HG03342 (cell line): ENCODE data around the gene TMTC1.
"Not testable (repeated sequence)": the region's sequence is repeated elsewhere in the genome, so short reads cannot be mapped to it uniquely, and the experiment has no call there.

Experiments used
- ATAC-seq: cut with Tn5 transposase; IDR thresholded peaks from one replicate; pipeline ENCODE4 v1.9.1; 2021; ENCODE audit warnings: mild to moderate bottlenecking, moderate library complexity; ENCODE audit not compliant: unreplicated experiment

The TMTC1 gene

GRCh38 chr12:29674463-29674862 lies 109.3 kb downstream of the TMTC1 start:
- ATAC-seq = no peak

DNA sequence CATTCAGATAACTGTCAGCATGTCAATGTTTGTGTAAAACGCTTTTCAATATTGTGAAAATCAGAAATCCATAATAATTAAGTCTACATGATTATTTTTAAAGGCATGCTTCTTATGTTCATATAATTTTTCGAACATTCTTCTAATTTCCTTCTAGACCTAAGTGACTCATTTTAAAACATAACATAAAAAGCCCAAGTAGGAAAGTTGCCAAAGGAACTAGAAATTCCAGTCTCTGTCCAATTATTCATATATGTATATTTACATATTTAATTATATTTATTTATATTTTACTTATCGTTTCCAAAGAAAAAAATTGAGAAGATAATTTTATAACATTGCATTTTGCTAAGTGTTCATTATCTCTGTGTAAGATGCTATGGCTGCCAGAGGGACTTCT lies 110.4 kb downstream of the TMTC1 start:
- ATAC-seq = no peak

DNA sequence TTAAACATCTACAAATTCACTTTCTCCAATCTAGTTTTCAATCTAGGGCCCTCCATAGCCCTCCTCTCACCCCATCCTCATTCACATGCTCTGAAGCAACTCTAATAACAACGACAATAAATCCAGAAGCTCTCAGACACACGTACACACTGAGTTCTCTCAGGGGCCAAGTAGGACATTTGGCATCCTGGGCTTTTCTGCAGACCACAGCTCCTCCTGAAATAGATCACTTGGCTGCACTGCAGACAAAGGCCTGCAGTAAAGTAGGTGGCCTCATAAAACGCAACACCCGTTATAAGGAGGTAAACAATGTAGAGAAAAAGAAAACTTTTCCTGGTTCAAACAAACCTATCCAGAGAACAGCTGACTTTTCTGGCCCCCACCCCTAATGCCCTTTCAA lies 111.2 kb downstream of the TMTC1 start:
- no peak for ATAC-seq

DNA sequence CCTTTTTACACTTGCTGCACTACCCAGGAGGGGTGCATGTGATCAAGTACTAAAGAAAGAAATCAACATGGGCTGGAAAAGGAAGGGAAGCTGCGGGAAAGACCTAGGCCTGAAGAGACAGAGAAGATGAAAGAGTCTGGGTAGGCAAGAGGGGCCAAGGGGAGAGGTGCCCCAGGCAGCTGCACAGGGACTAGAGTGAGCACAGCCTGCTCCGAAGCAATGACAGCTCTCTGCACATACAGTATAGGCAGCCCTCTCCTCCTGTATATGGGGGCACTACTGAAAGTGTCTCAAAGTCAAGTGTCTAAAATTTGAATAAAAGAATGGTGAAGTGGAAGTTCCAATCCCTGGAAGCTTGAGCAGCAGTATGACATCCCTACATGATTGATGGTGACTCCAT lies 112.0 kb downstream of the TMTC1 start:
- ATAC-seq = no peak

GRCh38 chr12:29667011-29667410 lies 116.7 kb downstream of the TMTC1 start:
- ATAC-seq = no peak

- no peak for ATAC-seq
These were observed 118.6 kb downstream of the TMTC1 start for GRCh38 chr12:29665107-29665506.

- ATAC-seq = no peak
These were observed 120.9 kb downstream of the TMTC1 start for GRCh38 chr12:29662734-29663323.

DNA sequence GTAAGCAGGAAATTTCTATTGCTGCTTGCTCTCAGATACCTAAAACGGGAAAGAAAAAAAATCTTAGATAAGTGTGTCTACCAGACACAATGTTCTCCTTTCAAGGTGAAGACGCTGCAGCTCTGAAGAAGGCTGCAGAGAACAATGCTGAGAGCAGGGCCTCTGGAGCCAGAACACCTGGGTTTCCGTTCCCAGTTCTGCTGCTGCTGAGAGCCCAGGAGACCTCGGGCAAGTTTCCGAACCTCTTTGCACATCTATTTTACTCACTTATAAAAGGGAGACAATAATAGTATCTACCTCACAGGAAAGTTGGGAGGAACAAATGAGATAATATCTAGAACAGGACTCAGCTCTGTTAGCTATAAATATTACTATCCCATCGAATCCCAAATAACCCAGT lies 122.9 kb downstream of the TMTC1 start:
- no peak for ATAC-seq

DNA sequence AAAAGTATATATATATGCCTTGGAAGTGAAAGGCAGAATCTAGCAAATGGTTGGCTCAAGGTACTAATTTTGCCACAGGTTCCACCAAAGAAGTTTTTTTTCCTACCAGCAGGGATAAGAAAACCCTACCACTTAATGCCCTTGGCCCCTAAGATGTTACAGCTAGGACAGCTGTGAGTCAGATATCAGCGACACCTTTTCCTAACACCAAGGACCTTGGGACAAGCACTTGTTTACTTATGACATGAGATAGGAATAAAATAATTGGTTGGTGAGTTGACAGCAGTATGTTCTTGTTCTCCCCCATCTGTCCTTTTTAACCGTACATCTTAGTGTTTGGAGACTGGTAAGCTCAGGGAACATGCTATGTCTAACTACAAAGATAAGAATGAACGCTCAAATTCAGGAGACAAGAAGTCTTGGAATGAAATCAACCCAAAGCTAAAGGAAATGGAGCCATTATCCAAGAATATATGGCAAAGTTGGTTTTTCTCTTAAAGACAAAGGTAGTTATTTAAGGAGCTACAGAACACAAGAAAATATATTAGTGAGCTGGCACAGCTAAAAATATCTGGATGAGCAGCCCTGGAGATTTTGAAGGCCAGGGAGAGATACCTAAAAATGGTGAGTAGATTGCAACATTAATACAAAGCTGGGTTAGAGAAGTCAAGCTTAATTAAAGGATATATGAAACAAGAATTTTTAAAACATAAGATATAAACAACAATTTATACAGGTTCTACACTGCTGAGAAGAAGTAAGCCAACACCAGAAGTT lies 126.8 kb downstream of the TMTC1 start:
- no peak for ATAC-seq

GRCh38 chr12:29655861-29656260 lies 127.9 kb downstream of the TMTC1 start:
- no peak for ATAC-seq

DNA sequence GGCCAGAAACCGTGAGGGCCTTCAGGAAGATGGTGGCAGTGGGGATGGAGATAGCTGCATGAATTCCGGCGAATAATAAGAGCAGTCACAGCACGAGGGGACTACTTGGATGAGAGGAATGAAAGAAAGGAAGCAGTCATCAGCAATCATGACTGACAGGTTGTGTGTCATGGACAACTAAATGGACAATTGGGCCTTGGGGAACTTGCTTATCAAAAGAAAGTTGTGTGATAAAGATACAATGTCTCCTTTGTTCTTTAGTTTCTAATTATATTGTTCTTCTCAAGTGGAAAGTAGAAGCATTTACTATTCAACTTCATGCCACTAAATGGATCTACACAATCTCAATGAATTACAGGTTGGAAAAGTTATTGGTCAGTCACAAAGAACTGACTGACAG lies 130.5 kb downstream of the TMTC1 start:
- ATAC-seq = no peak

GRCh38 chr12:29650371-29650770 lies 133.4 kb downstream of the TMTC1 start:
- ATAC-seq = no peak

DNA sequence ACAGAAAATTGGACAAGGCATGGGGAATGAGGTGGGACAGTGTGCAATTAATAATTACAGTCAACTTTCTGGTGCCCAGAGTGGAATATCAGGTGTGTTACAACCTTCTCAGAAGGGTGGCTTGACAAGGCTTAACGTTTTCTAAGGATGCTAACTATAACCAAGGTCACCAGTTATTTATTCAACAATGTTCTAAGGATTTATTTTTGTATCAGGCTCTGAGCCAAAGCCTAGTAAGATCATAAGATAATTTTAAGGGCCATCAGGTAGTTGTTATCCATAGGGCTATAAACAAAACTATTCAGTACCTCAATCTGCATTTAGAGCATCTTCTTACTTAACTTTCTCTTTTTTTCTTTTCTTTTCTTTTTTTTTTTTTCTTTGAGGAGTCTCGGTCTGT lies 134.0 kb downstream of the TMTC1 start:
- ATAC-seq = no peak

- ATAC-seq = no peak
These were observed 139.1 kb downstream of the TMTC1 start for GRCh38 chr12:29644536-29645162.

DNA sequence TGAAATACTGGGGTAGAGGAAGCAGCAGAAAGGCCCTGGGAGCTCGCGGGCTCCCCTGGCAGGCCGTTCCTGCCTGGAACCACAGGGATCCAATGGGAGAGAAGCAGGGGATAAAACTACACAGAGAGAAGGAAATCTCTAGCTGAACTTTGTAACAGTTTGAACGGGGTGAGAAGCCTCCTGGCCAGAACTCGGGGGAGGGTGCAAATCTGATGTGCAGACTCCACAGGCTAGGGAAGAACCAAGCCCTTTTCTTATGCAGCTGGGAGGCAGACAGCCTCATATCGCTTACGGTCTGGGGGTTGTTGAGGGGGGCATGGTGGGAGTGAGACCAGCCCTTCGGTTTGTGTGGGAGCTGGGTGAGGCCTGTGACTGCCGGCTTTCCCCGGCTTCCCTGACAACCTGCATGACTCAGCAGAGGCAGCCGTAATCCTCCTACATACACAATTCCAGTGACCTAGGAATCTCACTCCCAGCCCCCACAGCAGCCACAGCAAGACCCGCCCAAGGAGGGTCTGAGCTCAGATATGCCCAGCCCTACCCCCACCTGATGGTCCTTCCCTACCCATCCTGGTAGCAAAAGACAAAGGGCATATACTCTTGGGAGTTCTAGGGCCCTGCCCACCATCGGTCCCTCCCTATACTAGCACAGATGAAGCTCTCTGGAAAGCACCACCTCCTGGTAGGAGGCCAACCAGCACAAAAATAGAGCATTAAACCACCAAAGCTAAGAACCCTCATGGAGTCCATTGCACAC lies 143.0 kb downstream of the TMTC1 start:
- ATAC-seq = no peak

DNA sequence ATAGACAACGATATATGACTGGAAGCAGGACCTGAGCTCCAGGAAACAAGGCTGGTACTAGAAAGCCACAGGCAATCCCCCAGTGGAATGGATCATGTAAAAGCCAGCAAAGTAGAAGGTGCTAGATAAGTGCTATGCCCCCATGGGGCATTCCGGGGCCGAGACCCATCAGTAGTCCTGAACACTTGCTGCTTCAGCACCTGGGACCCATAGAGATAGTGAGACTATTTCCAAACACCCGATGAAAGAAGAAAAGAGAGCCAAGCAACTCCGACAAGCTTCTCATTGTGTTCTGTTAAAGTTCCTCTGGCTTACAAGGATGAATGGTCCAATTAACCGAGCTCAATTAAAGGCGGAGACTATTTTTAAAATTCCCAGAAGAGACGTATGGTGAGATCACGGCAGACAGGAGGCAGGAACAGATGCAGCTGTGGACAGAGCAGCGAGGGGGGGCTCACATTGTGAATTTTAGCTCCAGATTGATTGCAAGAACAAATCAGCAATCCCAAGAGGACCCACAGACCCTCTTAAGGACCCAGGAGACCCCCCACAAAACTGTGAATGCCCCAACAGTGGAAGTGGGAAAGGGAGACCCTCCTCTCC lies 143.7 kb downstream of the TMTC1 start:
- ATAC-seq = no peak

- no peak for ATAC-seq
These were observed 145.2 kb downstream of the TMTC1 start for GRCh38 chr12:29638528-29638927.

DNA sequence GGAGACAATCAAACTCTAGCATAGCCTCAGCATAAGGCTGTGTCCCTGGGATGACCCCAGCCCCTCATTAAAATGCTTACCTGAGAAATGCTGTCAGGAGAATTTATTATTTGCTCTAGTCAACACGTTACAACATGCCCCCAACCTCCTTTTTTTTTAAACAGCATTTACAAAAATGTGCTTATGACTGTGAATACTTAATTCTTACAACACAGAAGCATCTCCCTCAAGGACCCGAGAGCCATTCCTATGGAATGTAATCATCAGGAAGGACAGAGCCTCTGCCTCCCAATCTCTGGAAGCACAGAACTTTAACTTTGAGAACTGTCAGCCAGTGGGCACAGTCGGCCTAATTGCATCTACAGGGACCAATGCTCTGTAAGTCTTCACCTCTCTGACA lies 149.7 kb downstream of the TMTC1 start:
- ATAC-seq = no peak

GRCh38 chr12:29630164-29630563 lies 153.6 kb downstream of the TMTC1 start:
- not testable (repeated sequence) for ATAC-seq

- no peak for ATAC-seq
These were observed 156.5 kb downstream of the TMTC1 start for GRCh38 chr12:29627221-29627620.

DNA sequence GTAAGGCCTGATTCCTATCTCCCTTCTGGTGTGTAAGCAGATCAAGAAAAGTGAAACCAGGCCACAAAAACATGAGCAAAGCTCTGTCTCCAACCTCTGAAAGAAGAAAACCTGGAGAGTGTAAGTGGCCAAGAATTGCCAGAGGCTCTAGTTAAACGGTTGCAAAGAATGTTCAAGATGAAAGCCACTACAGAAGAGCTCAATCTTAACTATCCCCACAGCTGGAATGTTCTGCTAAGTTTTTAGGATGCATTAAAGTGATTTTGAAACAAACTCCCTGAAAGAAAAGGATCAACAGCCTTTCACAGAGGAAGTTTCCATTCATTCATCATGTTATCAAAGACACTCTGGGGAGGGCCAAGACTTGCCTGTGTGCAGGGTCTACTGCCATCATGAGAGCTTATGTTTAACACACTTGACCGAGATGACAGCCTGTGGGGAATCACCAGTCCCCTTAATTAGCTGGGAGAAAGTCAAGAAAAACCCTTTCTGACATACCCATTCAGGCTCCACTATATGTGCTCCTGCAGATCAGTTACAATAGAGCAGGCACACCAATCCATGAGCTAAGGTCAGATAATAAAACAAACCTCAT lies 158.3 kb downstream of the TMTC1 start:
- ATAC-seq = no peak
